Mesendoderm (in vitro differentiated cells): ENCODE results near the gene UBAP1L.
A peak's percentile ranks its signal among the peaks of the same experiment; 100 is the strongest.
"Not testable (repeated sequence)": the region's sequence is repeated elsewhere in the genome, so short reads cannot be mapped to it uniquely, and the experiment has no call there.

Experiments
- DNase-seq: peaks from one replicate; pipeline ENCODE4 v3.0.0; 2013
- H2AK5ac ChIP-seq: 2 replicates; pipeline ENCODE4 v1.6.1; 2013; ENCODE audit warnings: low read length, inconsistent platforms
- H2BK120ac ChIP-seq: 2 replicates; pipeline ENCODE4 v1.6.1; 2013; ENCODE audit warnings: low read depth, mild to moderate bottlenecking, low read length, moderate library complexity, mixed read lengths
- H2BK15ac ChIP-seq: replicated peaks from 2 replicates; pipeline ENCODE4 v1.6.1; 2013; ENCODE audit warnings: low read depth, mild to moderate bottlenecking, moderate library complexity
- H2BK5ac ChIP-seq: 2 replicates; pipeline ENCODE4 v1.6.1; 2013; ENCODE audit warnings: low read length, inconsistent platforms
- H3K18ac ChIP-seq: 2 replicates; pipeline ENCODE4 v1.6.1; 2013; ENCODE audit warnings: mild to moderate bottlenecking, low read length, mixed read lengths
- H3K23ac ChIP-seq: one replicate; pipeline ENCODE4 v1.6.1; 2013; ENCODE audit warnings: low read length
- H3K27ac ChIP-seq: 2 replicates; pipeline ENCODE4 v1.5.1; 2013; ENCODE audit warnings: low read depth, mild to moderate bottlenecking, inconsistent platforms, low read length, moderate library complexity
- H3K27me3 ChIP-seq: 2 replicates; pipeline ENCODE4 v1.6.1; 2013; ENCODE audit warnings: low read length, control low read depth, mild to moderate bottlenecking, inconsistent platforms; ENCODE audit not compliant: insufficient read depth, poor library complexity
- H3K36me3 ChIP-seq: 2 replicates; pipeline ENCODE4 v1.6.1; 2013; ENCODE audit warnings: low read length, inconsistent platforms; ENCODE audit not compliant: control insufficient read depth, insufficient read depth
- H3K4ac ChIP-seq: one replicate; pipeline ENCODE4 v1.6.1; 2013; ENCODE audit warnings: low read depth, mild to moderate bottlenecking, low read length, moderate library complexity
- H3K4me1 ChIP-seq: 2 replicates; pipeline ENCODE4 v1.6.1; 2013; ENCODE audit warnings: low read depth, low read length, inconsistent platforms; ENCODE audit not compliant: control insufficient read depth
- H3K4me2 ChIP-seq: 2 replicates; pipeline ENCODE4 v1.6.1; 2013; ENCODE audit warnings: low read length
- H3K4me3 ChIP-seq: 2 replicates; pipeline ENCODE4 v1.5.1; 2013; ENCODE audit warnings: mild to moderate bottlenecking, low read length
- H3K56ac ChIP-seq: one replicate; pipeline ENCODE4 v1.6.1; 2013; ENCODE audit warnings: low read length
- H3K79me1 ChIP-seq: 2 replicates; pipeline ENCODE4 v1.6.1; 2013; ENCODE audit warnings: low read length, inconsistent platforms
- H3K79me2 ChIP-seq: 2 replicates; pipeline ENCODE4 v1.6.1; 2013; ENCODE audit warnings: mild to moderate bottlenecking, low read length; ENCODE audit not compliant: control insufficient read depth, insufficient read depth
- H3K9ac ChIP-seq: 2 replicates; pipeline ENCODE4 v1.6.1; 2013; ENCODE audit warnings: low read length, inconsistent platforms
- H4K5ac ChIP-seq: one replicate; pipeline ENCODE4 v1.6.1; 2013; ENCODE audit warnings: low read length
- H4K8ac ChIP-seq: one replicate; pipeline ENCODE4 v1.6.1; 2013; ENCODE audit warnings: low read depth, mild to moderate bottlenecking, control low read depth, low read length, moderate library complexity
- WGBS: extraction: QIAGEN DNeasy Blood & Tissue Kit; methylation state at CpG from one replicate; pipeline ENCODE4 v1.1.7; 2013; ENCODE audit warnings: low lambda C conversion rate, missing lambda C conversion rate; ENCODE audit not compliant: insufficient coverage; ENCODE audit errors: extremely low coverage; 5-methylcytosine and 5-hydroxymethylcytosine counted together

The UBAP1L gene

GRCh38 chr15:65146438-65146837 is 31.4 kb upstream of the UBAP1L start:
- no peak overlapping the region for H3K56ac ChIP-seq
- no peaks in the 10 kb centered on the region for H3K4me1 ChIP-seq
- no peak overlapping the region for H3K4me3 ChIP-seq
- H3K79me2 ChIP-seq = no peaks in the 10 kb centered on the region
- no peak overlapping the region for H3K4ac ChIP-seq
- no peaks in the 10 kb centered on the region for H3K36me3 ChIP-seq
- no peak overlapping the region for H2BK5ac ChIP-seq
- no peak overlapping the region for H2BK15ac ChIP-seq
- no peaks in the 10 kb centered on the region for H3K79me1 ChIP-seq
- H3K9ac ChIP-seq = no peak overlapping the region
- H3K18ac ChIP-seq = no peak overlapping the region
- H2BK120ac ChIP-seq = no peak overlapping the region
- no peak overlapping the region for H3K23ac ChIP-seq
- DNase-seq = no peak
- no peaks in the 10 kb centered on the region for H3K27me3 ChIP-seq
- no CpG with 5 or more reads among the region's 4 CpGs for WGBS
- H3K4me2 ChIP-seq = no peak overlapping the region
- no peak overlapping the region for H2AK5ac ChIP-seq
- no peak overlapping the region for H4K5ac ChIP-seq
- no peak overlapping the region for H4K8ac ChIP-seq
- no peak overlapping the region for H3K27ac ChIP-seq

- H4K8ac ChIP-seq, H2BK5ac ChIP-seq, H3K27me3 ChIP-seq, H3K23ac ChIP-seq, H3K27ac ChIP-seq, H3K4me3 ChIP-seq, H4K5ac ChIP-seq, H2AK5ac ChIP-seq, H3K9ac ChIP-seq, H3K4me2 ChIP-seq, DNase-seq, H2BK120ac ChIP-seq, H3K79me2 ChIP-seq, H3K79me1 ChIP-seq, H3K18ac ChIP-seq, H3K4ac ChIP-seq, H3K56ac ChIP-seq, H3K36me3 ChIP-seq, H3K4me1 ChIP-seq, H2BK15ac ChIP-seq: not testable (repeated sequence)
- no CpG with 5 or more reads among the region's 6 CpGs for WGBS
These were observed 23.6 kb upstream of the UBAP1L start for GRCh38 chr15:65138631-65139030.

GRCh38 chr15:65137893-65138292 is 22.9 kb upstream of the UBAP1L start:
- not testable (repeated sequence) for H3K4me3 ChIP-seq, H3K23ac ChIP-seq, H3K27ac ChIP-seq, H3K4me1 ChIP-seq, H2BK5ac ChIP-seq, H3K56ac ChIP-seq, H3K79me1 ChIP-seq, H3K79me2 ChIP-seq, H2AK5ac ChIP-seq, H3K36me3 ChIP-seq, H3K18ac ChIP-seq, H4K8ac ChIP-seq, DNase-seq, H2BK15ac ChIP-seq, H3K4ac ChIP-seq, H4K5ac ChIP-seq, H2BK120ac ChIP-seq, H3K4me2 ChIP-seq, H3K27me3 ChIP-seq, H3K9ac ChIP-seq
- no CpG with 5 or more reads among the region's 4 CpGs for WGBS

GRCh38 chr15:65137089-65137488 is 22.1 kb upstream of the UBAP1L start:
- not testable (repeated sequence) for H3K79me2 ChIP-seq, H3K18ac ChIP-seq, H3K4ac ChIP-seq, H3K27me3 ChIP-seq, H3K36me3 ChIP-seq, H3K4me1 ChIP-seq, H2AK5ac ChIP-seq, H2BK120ac ChIP-seq, H4K8ac ChIP-seq, H4K5ac ChIP-seq, H3K9ac ChIP-seq, H2BK15ac ChIP-seq, H3K79me1 ChIP-seq, DNase-seq, H3K4me2 ChIP-seq, H3K23ac ChIP-seq, H3K56ac ChIP-seq, H3K4me3 ChIP-seq, H2BK5ac ChIP-seq, H3K27ac ChIP-seq
- no CpG with 5 or more reads among the region's 7 CpGs for WGBS

GRCh38 chr15:65134538-65134937 is 19.5 kb upstream of the UBAP1L start:
- WGBS = no CpG with 5 or more reads among the region's 8 CpGs
- H3K27me3 ChIP-seq = no peaks in the 10 kb centered on the region
- no peak overlapping the region for H3K4ac ChIP-seq
- H3K56ac ChIP-seq = no peak overlapping the region
- H3K79me2 ChIP-seq = peaks cover 6% of the 10 kb centered on the region
- no peak overlapping the region for H2BK15ac ChIP-seq
- H3K79me1 ChIP-seq = peaks cover 8% of the 10 kb centered on the region
- H3K4me3 ChIP-seq = no peak overlapping the region
- no peaks in the 10 kb centered on the region for H3K4me1 ChIP-seq
- H2BK5ac ChIP-seq = no peak overlapping the region
- no peak overlapping the region for H3K9ac ChIP-seq
- no peak overlapping the region for H3K23ac ChIP-seq
- no peak overlapping the region for H3K27ac ChIP-seq
- DNase-seq = no peak
- no peak overlapping the region for H4K8ac ChIP-seq
- H4K5ac ChIP-seq = no peak overlapping the region
- no peak overlapping the region for H2AK5ac ChIP-seq
- no peak overlapping the region for H2BK120ac ChIP-seq
- H3K4me2 ChIP-seq = no peak overlapping the region
- no peaks in the 10 kb centered on the region for H3K36me3 ChIP-seq
- no peak overlapping the region for H3K18ac ChIP-seq

GRCh38 chr15:65133548-65134200 is 18.7 kb upstream of the UBAP1L start, which contains the start of gene PDCD7:
Gene PDCD7 (minus strand): TSS chr15:65133808. CDS start chr15:65133781, 27 bp downstream.
- H3K27ac ChIP-seq = peak within 1 kb of the TSS; percentile 86
- H2BK120ac ChIP-seq = no peak within 1 kb of the TSS
- no peak within 1 kb of the TSS for H2AK5ac ChIP-seq
- H3K9ac ChIP-seq = peak within 1 kb of the TSS; percentile 90
- peak within 1 kb of the TSS; percentile 82 for H3K4me3 ChIP-seq
- H3K23ac ChIP-seq = peak within 1 kb of the TSS; percentile 80
- peaks cover 6% of the 10 kb centered on the region for H3K79me2 ChIP-seq
- H3K56ac ChIP-seq = peak within 1 kb of the TSS; percentile 95
- peak within 1 kb of the TSS; percentile 78 for H3K4ac ChIP-seq
- H4K5ac ChIP-seq = peak within 1 kb of the TSS; percentile 100
- no peak within 1 kb of the TSS for H2BK15ac ChIP-seq
- peak within 1 kb of the TSS; percentile 91 for H3K18ac ChIP-seq
- H3K27me3 ChIP-seq = no peaks in the 10 kb centered on the region
- peaks cover 9% of the 10 kb centered on the region for H3K79me1 ChIP-seq
- whole genome bisulfite sequencing = no CpG with 5 or more reads among the region's 45 CpGs
- no peak within 1 kb of the TSS for H2BK5ac ChIP-seq
- DNase-seq = peak; percentile 96
- H4K8ac ChIP-seq = peak within 1 kb of the TSS; percentile 44
- H3K4me2 ChIP-seq = peak within 1 kb of the TSS; percentile 98
- no peaks in the 10 kb centered on the region for H3K4me1 ChIP-seq
- peaks cover under 1% of the 10 kb centered on the region for H3K36me3 ChIP-seq
